Medulla oblongata (tissue), 1 donor: Measurements from ENCODE around the gene SLC1A4.

Experiments
- DNase-seq: peaks from one replicate; pipeline ENCODE4 v3.0.0-alpha.2; 2015; ENCODE audit errors: extremely low spot score

SLC1A4 gene

GRCh38 chr2:65072181-65072970, 83.2 kb downstream of the SLC1A4 start:
- no peak for DNase-seq
